H1 (cell line): ENCODE measurements around the gene KRT3. TPM values are rescaled to one million over a fixed set of nuclear protein-coding genes. Genes with fewer than 3 reads are reported as not detected.

Source experiments
- BRCA1 ChIP-seq: IDR thresholded peaks from 2 replicates; pipeline ENCODE4 v1.6.1; 2012; ENCODE audit warnings: low read depth, low read length, improper control_type of control experiment
- CHD2 ChIP-seq: IDR thresholded peaks from 2 replicates; pipeline ENCODE4 v1.6.1; 2012; ENCODE audit warnings: low read length, improper control_type of control experiment
- CHD7 ChIP-seq: fragments of 300-600 bp; sonication (generic); IDR thresholded peaks from 2 replicates; pipeline ENCODE4 v1.7.1; 2012; ENCODE audit warnings: low read length, moderate library complexity, mild to moderate bottlenecking, inconsistent platforms; ENCODE audit not compliant: insufficient replicate concordance
- CTBP2 ChIP-seq: IDR thresholded peaks from 2 replicates; pipeline ENCODE4 v1.7.0; 2011; ENCODE audit warnings: borderline replicate concordance, mild to moderate bottlenecking, moderate library complexity, mixed read lengths, low read length; ENCODE audit not compliant: insufficient read depth, insufficient read length
- HDAC6 ChIP-seq: IDR thresholded peaks from one replicate; pipeline ENCODE4 v1.7.1; 2012; ENCODE audit warnings: low read depth, mild to moderate bottlenecking, inconsistent platforms, low read length, moderate library complexity
- POLR2A ChIP-seq, 2 experiments: IDR thresholded peaks; 1 replicate in 1 of 2; 2 replicates in 1 of 2; pipeline ENCODE4 v1.6.1; 2011; ENCODE audit warnings: low read depth in 2 of 2, low read length in 2 of 2, mild to moderate bottlenecking in 2 of 2; ENCODE audit errors: control extremely low read depth in 1 of 2
- RAD21 ChIP-seq, 2 experiments: IDR thresholded peaks in 1 of 2; conservative IDR thresholded peaks in 1 of 2; 2 replicates each; pipeline ENCODE4 v1.6.1; 2011; ENCODE audit warnings: low read depth in 2 of 2, low read length in 2 of 2, improper control_type of control experiment in 1 of 2, inconsistent platforms in 1 of 2, mild to moderate bottlenecking in 1 of 2, moderate library complexity in 1 of 2
- RFX5 ChIP-seq: IDR thresholded peaks from 2 replicates; pipeline ENCODE4 v1.6.1; 2011; ENCODE audit warnings: low read depth, low read length, improper control_type of control experiment, borderline replicate concordance
- SP2 ChIP-seq: IDR thresholded peaks from 2 replicates; pipeline ENCODE4 v1.6.1; 2012; ENCODE audit warnings: mild to moderate bottlenecking, low read length, inconsistent platforms
- SRF ChIP-seq: IDR thresholded peaks from 2 replicates; pipeline ENCODE4 v1.6.1; 2011; ENCODE audit warnings: mild to moderate bottlenecking, low read depth, low read length, moderate library complexity
- TAF1 ChIP-seq: IDR thresholded peaks from 2 replicates; pipeline ENCODE4 v1.6.1; 2011; ENCODE audit warnings: mild to moderate bottlenecking, low read depth, low read length
- polyA plus RNA-seq, 7 experiments: library from polyadenylated mRNA; depleted of rRNA in 3 of 7; stranded (reverse) in 5 of 7; unstranded in 2 of 7; fragments of >200 nt in 5 of 7; fragments of 200-250 nt in 2 of 7; gene quantifications; 1 replicate in 5 of 7; 2 replicates in 1 of 7; 4 replicates in 1 of 7; pipeline versions ENCODE4 v1.2.1 to v1.2.3, GENCODE V29; 2011 to 2013; ENCODE audit warnings: missing spikeins in 2 of 7, mixed read lengths in 2 of 7
- total RNA-seq: library from RNA; stranded (reverse); fragmentation: NEBNext Ultra II Directional; extraction: Animal tissue kit (Norgen Biotek cat#: 25700); gene quantifications from 2 replicates; pipeline ENCODE4 v1.2.1, GENCODE V29; 2021

KRT3 gene
- total and polyA plus RNA-seq, 2 of the 8 experiments (the other 6 are each of a cell fraction or from before 2014, with no cell fraction given) = not detected

DNA sequence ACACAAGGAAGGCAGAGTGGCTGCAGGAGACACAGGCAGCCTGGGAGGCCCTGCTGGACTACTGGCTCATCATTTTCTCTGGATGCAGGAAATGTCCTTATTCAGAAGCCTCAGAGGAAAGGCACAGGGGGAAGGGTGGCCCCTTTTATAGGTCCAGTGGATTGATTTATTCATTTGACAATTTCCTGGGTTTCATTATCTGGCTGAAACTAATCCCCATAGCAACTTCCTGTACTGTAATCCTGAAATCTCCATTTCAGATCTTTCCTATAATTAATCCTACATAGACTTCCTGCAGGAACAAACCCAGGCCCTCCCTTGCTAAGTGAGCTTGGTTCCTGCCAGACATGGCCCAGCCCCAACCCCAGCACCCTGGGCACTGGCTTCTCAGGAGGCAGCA is 41.8 kb downstream of the KRT3 start (continued):
- TF ChIP-seq CHD7 (no peak), CHD2 (no peak), POLR2A (IDR thresholded peaks at IDR 0.05; ENCODE audit: control extremely low read depth in 1 of 2, low read depth in 2 of 2, low read length in 2 of 2) (no peak), SP2 (no peak), TAF1 (no peak), HDAC6 (no peak), SRF (no peak), CTBP2 (no peak), BRCA1 (no peak), RFX5 (no peak), RAD21 (IDR thresholded peaks at IDR 0.05 in 1 of 2, conservative IDR thresholded peaks at IDR 0.05 in 1 of 2; ENCODE audit: low read depth in 2 of 2, low read length in 2 of 2) (no peak)
